ENCODE measurements around the gene MT1A. TPM values are rescaled to one million over a fixed set of nuclear protein-coding genes. Genes with fewer than 3 reads are reported as not detected.

MT1A gene
- total RNA-seq, 1 experiment from 2014 or later, result not detected

- peak overlapping the region; percentile 96 for H3K27ac ChIP-seq (ENCODE audit: low read depth, low read length)
- ChIA-PET RAD21 (ENCODE audit: low non-redundant PET in 1 of 2, low total read pairs in 2 of 2, uncharacterized antibody in 2 of 2, unreplicated experiment in 2 of 2) (interaction anchor here (1.2 to 2.0 kb wide), 3 partner anchors 19 to 95 kb away, joined by 4 to 7 read pairs (median 6); partner anchors contain the start of gene MT1E (in 2 of the 2)), CTCF (interaction anchor here (1.0 to 5.3 kb wide), 5 partner anchors 19 to 183 kb away, joined by 3 to 65 read pairs (median 4); partner anchors contain the start of gene MT1E), POLR2A (interaction anchor here (0.8 to 16.1 kb wide), 4 partner anchors 11 to 95 kb away, joined by 3 to 344 read pairs (median 10); partner anchors contain the start of gene MT1E)
- H3K9me3 ChIP-seq (ENCODE audit: control insufficient read depth in 1 of 2, insufficient read depth in 1 of 2, low read depth in 1 of 2, low read length in 2 of 2), result no peaks in the 10 kb centered on the region
- peak overlapping the region; percentile 91 for H3K9ac ChIP-seq (ENCODE audit: low read length)
- no TSS peak for BruUV-seq (replicated peaks)
- no peaks in the 10 kb centered on the region for H3K27me3 ChIP-seq (ENCODE audit: insufficient read depth, low read length)
- H3K79me2 ChIP-seq (ENCODE audit: insufficient read depth, low read length), result peaks cover 14% of the 10 kb centered on the region
- H2AFZ ChIP-seq (ENCODE audit: low read depth, low read length, poor library complexity, severe bottlenecking), result no peak overlapping the region
- peaks cover 53 to 70% of the 10 kb centered on the region in 2 experiments for H3K4me1 ChIP-seq (ENCODE audit: control insufficient read depth in 1 of 2, insufficient read depth in 2 of 2, low read length in 2 of 2)
- DNase-seq (ENCODE audit: low read depth, low spot score) (peak; percentile 63), ATAC-seq (peak; percentile 17)
- peak overlapping the region; percentile 63 to 85 for H3K4me3 ChIP-seq (replicated peaks in 1 of 2; ENCODE audit: low read depth in 1 of 2, low read length in 2 of 2)
- peak; percentile 47 for TF ChIP-seq TCF7L2 (IDR thresholded peaks at IDR 0.05; ENCODE audit: borderline replicate concordance, extremely low read depth, insufficient read depth, insufficient read length)
- TF ChIP-seq SRF (IDR thresholded peaks at IDR 0.05; ENCODE audit: low read depth), result no peak
- TF ChIP-seq REST (IDR thresholded peaks at IDR 0.05; ENCODE audit: low read depth), result no peak
- peak; percentile 43 for TF ChIP-seq POLR2A (IDR thresholded peaks at IDR 0.05; ENCODE audit: borderline replicate concordance, extremely low read depth, insufficient read depth, insufficient read length)
- no peaks in the 10 kb centered on the region for H3K9me2 ChIP-seq (ENCODE audit: insufficient read depth)
- peak overlapping the region; percentile 95 for H3K4me2 ChIP-seq (ENCODE audit: low read length)
- intact Hi-C loops (cut with micrococcal nuclease), result loop anchor here (2.0 kb wide), 1 partner anchor 48 kb away; no protein-coding TSS in a partner anchor
- H3K36me3 ChIP-seq (ENCODE audit: control insufficient read depth in 1 of 2, insufficient read depth in 2 of 2, low read length in 2 of 2), result no peaks in the 10 kb centered on the region
- no peaks in the 10 kb centered on the region for H4K20me1 ChIP-seq (ENCODE audit: insufficient read depth)
Measured at GRCh38 chr16:56606476-56607108, 31.9 kb upstream of the MT1A start.

Measured in HCT116 (cell line).